Measurements from ENCODE around the gene SOCS7.

GRCh38 chr17:38322897-38323296 is 28.7 kb upstream of the SOCS7 start:
- TF ChIP-seq CTCF (IDR thresholded peaks at IDR 0.05; ENCODE audit: insufficient read depth, low read depth, low read length): no peak
- no peak for TF ChIP-seq EZH2 (IDR thresholded peaks at IDR 0.05; ENCODE audit: insufficient read depth, low read length)
